Measurements from ENCODE around the gene SLC1A7.

Gene SLC1A7

DNA sequence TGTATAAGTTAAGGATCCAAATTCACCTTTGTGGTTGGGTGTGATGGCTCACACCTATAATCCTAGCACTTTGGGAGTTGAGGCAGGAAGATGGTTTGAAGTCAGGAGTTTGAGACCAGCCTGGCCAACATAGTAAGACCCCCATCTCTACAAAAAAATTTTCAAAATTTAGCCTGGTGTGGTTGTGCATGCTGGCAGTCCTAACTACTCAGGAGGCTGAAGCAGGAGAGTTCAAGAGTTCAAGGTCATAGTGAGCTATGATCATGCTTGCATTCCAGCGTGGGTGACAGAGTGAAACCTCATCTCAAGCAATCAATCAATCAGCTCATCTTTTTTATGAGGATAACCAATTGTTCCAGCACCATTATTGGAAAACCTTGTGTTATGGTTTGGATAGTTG lies 16.5 kb upstream of the SLC1A7 start:
- DNase-seq (ENCODE audit: low spot score) = no peak

GRCh38 chr1:53156783-53157182 lies 14.3 kb upstream of the SLC1A7 start:
- DNase-seq (ENCODE audit: low spot score) = no peak

DNA sequence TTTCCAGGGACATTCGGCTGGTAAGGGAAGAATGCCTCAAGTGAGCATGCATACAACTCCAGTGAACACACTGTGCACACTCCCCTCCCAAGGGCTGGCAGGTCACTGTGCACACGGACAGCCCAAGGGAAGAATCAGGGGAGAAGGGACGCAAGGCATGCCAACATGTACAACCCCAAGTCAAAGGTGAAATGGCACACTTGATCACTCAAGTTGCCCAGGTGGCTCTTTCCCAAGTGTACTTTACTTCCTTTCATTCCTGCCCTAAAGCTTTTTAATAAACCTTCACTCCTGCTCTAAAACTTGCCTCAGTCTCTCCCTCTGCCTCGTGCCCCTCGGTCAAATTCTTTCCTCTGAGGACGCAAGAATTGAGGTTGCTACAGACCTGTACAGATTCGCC lies 13.5 kb upstream of the SLC1A7 start:
- DNase-seq (ENCODE audit: low spot score) = no peak

- no peak for DNase-seq (ENCODE audit: low spot score)
Observed at GRCh38 chr1:53155534-53155933, 13.1 kb upstream of the SLC1A7 start.

- no peak for DNase-seq (ENCODE audit: low spot score)
Observed at GRCh38 chr1:53154859-53155438, 12.5 kb upstream of the SLC1A7 start.

DNA sequence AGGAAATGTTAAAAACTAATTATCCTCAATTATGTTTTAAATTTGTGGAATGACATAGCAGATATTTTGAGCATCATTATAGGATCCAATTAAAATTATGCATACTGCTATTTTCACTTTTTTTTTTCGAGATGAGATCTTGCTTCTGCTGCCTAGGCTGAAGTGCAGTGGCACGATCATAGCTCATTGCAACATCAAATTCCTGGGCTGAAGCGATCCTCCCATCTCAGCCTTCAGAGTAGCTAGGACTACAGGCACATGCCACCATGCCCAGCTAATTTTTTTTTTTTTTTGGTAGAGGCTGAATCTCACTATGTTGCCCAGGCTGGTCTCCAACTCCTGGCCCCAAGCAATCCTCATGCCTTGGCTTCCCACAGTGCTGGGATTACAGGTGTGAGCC lies 11.3 kb upstream of the SLC1A7 start:
- no peak for DNase-seq (ENCODE audit: low spot score)

GRCh38 chr1:53148123-53148522 lies 5.7 kb upstream of the SLC1A7 start:
- DNase-seq (ENCODE audit: low spot score) = no peak

GRCh38 chr1:53147174-53147573 lies 4.7 kb upstream of the SLC1A7 start:
- no peak for DNase-seq (ENCODE audit: low spot score)

- peak; percentile 95 for DNase-seq (ENCODE audit: low spot score)
Observed at GRCh38 chr1:53145942-53146708, 3.7 kb upstream of the SLC1A7 start.

- no peak for DNase-seq (ENCODE audit: low spot score)
Observed at GRCh38 chr1:53145619-53145941, 3.1 kb upstream of the SLC1A7 start.

DNA sequence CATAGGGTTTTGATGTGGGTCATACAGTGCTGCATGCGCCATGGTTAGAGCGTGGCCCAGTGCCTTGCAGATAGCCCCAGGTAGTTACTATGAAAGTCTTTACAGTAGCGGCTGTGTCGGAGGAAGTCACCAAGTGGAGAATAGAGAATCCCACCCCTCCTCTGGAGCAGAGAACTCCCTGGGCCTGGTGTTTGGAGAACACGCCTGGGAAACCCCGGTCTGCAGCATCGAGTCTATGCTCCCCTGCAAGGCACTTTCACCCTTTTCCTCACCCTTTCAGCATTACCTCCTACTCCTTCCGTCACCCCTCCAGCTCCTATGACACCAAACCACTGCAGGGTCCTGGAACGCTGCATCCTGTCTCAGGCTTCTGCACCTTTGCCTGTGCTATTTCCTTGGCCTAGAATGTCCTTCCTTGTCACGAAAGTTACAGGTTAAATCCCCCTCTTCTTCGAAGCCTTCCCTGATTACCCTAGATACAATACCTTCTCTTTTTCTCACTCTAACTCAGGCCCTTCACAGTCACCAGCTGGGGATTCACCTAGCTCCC lies 2.7 kb upstream of the SLC1A7 start:
- no peak for DNase-seq (ENCODE audit: low spot score)

- no peak for DNase-seq (ENCODE audit: low spot score)
Observed at GRCh38 chr1:53144201-53144600, 1.8 kb upstream of the SLC1A7 start.

DNA sequence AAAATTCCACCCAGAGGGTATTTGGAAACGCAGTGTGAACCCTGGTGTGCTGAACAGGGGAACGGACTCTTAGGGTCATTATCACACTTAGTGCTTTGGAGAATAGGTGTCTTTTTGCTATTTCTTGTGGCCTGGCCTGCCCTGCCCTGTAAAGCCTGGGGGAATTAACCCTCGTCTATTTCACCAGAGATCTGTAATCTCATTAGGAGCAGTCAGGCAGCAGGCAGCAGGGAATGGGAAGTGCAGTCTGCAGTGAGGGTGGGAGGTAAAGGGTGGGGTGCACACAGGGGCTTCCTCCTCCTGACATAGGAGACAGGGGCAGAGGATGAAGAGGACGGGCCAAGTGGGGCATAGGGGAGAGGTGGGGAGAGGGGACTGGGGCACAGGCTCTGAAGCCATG lies 1.1 kb upstream of the SLC1A7 start:
- no peak for DNase-seq (ENCODE audit: low spot score)

- DNase-seq (ENCODE audit: low spot score) = no peak
Observed at GRCh38 chr1:53141487-53142055, 867 bp downstream of the SLC1A7 start.

DNA sequence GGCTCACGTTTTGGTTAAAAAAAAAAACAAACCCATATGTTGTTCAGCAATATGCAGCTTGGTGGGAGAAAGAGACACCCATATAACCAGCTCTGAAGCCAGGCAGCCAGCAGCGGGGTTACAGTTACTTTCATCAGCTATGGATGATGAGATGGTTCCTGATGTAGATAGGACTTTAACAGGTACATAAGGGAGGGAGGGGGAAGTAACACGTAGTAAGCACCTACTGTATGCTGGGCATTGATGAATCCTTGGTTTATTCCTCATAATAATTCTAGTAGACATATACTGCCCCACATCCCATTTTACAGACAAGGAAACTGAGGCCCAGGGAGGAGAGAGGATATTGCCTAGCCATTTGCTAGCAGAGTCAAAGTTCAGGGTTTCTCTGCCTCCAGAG lies 2.0 kb downstream of the SLC1A7 start:
- no peak for DNase-seq (ENCODE audit: low spot score)

- no peak for DNase-seq (ENCODE audit: low spot score)
Observed at GRCh38 chr1:53139951-53140361, 2.5 kb downstream of the SLC1A7 start.

- DNase-seq (ENCODE audit: low spot score) = no peak
Observed at GRCh38 chr1:53138991-53139884, 3.2 kb downstream of the SLC1A7 start.

DNA sequence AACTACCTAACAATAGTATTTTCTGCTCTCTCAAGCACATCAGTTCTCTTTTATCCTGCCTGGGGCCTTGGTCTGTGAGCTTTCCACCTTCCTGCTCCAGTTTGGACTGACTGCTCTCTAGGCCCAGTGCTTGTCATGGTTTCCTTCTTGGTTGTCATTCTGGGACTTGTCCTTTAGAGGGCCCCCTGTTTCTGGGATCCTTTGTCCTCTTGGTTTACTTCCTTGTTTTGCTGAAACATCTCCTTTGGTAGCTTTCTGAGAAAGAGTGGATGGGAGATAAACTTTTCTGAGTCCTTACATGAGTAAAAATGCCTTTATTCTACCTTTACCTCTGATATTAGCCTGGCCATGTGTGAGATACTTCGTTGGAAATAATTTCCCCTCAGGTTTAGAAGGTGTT lies 4.7 kb downstream of the SLC1A7 start:
- no peak for DNase-seq (ENCODE audit: low spot score)

DNA sequence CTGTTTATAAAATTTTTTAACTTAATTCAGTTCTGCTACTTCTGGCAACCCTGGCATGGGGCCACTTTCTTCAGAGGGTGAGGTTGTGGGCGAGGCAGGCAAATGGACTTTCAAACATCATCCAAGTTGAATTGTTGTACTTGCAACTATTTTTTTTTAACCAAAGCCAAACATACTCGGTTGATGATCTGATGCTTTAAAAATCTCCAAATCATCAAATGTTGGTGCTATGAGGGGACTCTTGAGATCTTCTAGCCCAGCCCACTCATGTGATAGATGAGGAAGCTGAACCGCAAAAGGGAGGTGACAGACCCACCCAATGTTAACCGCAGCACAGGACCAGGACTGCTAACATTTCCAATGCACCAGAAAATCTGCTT lies 6.7 kb downstream of the SLC1A7 start:
- DNase-seq (ENCODE audit: low spot score) = peak; percentile 80

GRCh38 chr1:53134961-53135734 lies 7.3 kb downstream of the SLC1A7 start:
- DNase-seq (ENCODE audit: low spot score) = peak; percentile 77

DNA sequence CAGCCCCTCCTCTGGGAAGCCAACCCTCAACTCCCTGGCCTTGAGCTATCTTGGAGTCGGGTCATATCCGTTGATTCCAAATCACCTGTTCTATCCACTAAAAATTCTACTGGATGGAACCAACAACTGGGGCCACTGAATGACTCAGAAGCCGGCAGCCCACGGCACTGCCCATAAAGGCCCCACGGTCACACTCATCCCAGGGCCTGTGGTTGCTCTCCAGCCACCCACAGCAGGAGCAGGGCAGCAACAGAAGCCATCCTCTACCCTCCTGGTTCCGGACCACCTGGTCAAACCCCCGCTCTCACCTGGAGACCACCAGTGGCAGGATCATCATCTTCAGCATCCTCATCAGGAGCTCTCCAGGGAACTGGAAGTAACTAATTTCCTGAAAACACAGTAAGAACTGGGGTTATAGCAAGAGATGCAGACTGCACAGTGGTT lies 8.4 kb downstream of the SLC1A7 start:
- no peak for DNase-seq (ENCODE audit: low spot score)
